Liver (tissue), 9 donors: Measurements from ENCODE around the gene NLRP6. TPM values are rescaled to one million over a fixed set of nuclear protein-coding genes. Genes with fewer than 3 reads are reported as not detected.

ENCODE experiments used
- DNase-seq: peaks from one replicate; pipeline ENCODE4 v3.0.0-alpha.2; 2017; ENCODE audit warnings: low spot score
- H3K27ac ChIP-seq, 2 donors: one replicate each; pipeline ENCODE4 v1.7.0; 2013; ENCODE audit warnings: inconsistent platforms in 2 of 2, low read length in 2 of 2, control low read depth in 1 of 2, low read depth in 1 of 2, mild to moderate bottlenecking in 1 of 2
- H3K27me3 ChIP-seq, 4 donors: one replicate each; pipeline versions ENCODE4 v1.6.1 to v1.7.0; 2013; ENCODE audit warnings: low read length in 3 of 4, inconsistent platforms in 1 of 4, mild to moderate bottlenecking in 1 of 4, moderate library complexity in 1 of 4; ENCODE audit not compliant: control insufficient read depth in 4 of 4, insufficient read depth in 4 of 4
- H3K36me3 ChIP-seq, 4 donors: one replicate each; pipeline versions ENCODE4 v1.6.1 to v1.7.0; 2013; ENCODE audit warnings: low read length in 3 of 4, mild to moderate bottlenecking in 3 of 4, low read depth in 1 of 4, moderate library complexity in 1 of 4; ENCODE audit not compliant: control insufficient read depth in 4 of 4, insufficient read depth in 3 of 4
- H3K4me1 ChIP-seq, 4 donors: one replicate each; pipeline versions ENCODE4 v1.6.1 to v1.7.0; 2013; ENCODE audit warnings: low read length in 3 of 4, mild to moderate bottlenecking in 3 of 4, moderate library complexity in 1 of 4; ENCODE audit not compliant: control insufficient read depth in 4 of 4, insufficient read depth in 4 of 4
- H3K4me3 ChIP-seq, 3 donors: one replicate each; pipeline versions ENCODE4 v1.6.1 to v1.7.0; 2013; ENCODE audit warnings: low read length in 3 of 3, control low read depth in 1 of 3, low read depth in 1 of 3, mild to moderate bottlenecking in 1 of 3
- H3K9ac ChIP-seq, 2 donors: one replicate each; pipeline ENCODE4 v1.7.0; 2013; ENCODE audit warnings: low read length in 2 of 2, mild to moderate bottlenecking in 2 of 2, moderate library complexity in 2 of 2, control low read depth in 1 of 2, low read depth in 1 of 2
- H3K9me3 ChIP-seq, 4 donors: one replicate each; pipeline versions ENCODE4 v1.6.1 to v1.7.0; 2013; ENCODE audit warnings: low read length in 3 of 4; ENCODE audit not compliant: control insufficient read depth in 4 of 4
- ATF3 ChIP-seq: IDR thresholded peaks from 2 replicates; pipeline ENCODE4 v1.6.1; 2016; ENCODE audit warnings: antibody characterized with exemption
- CTCF ChIP-seq: fragments of 150-350 bp; IDR thresholded peaks from 2 replicates; pipeline ENCODE4 v1.5.1; 2017; ENCODE audit warnings: improper control_type of control experiment, low read depth, low read length; ENCODE audit not compliant: missing input control
- EGR1 ChIP-seq, 2 donors: IDR thresholded peaks; 2 replicates each; pipeline ENCODE4 v1.6.1; 2016 to 2018; ENCODE audit warnings: antibody characterized with exemption in 2 of 2, low read depth in 2 of 2
- FOXA1 ChIP-seq: IDR thresholded peaks from 2 replicates; pipeline ENCODE4 v1.6.1; 2016; ENCODE audit warnings: antibody characterized with exemption
- FOXA2 ChIP-seq: IDR thresholded peaks from 2 replicates; pipeline ENCODE4 v1.6.1; 2016; ENCODE audit warnings: antibody characterized with exemption
- GABPA ChIP-seq, 2 donors: IDR thresholded peaks in 1 of 2; conservative IDR thresholded peaks in 1 of 2; 2 replicates each; pipeline ENCODE4 v1.6.1; 2016; ENCODE audit warnings: antibody characterized with exemption in 2 of 2, mild to moderate bottlenecking in 1 of 2, moderate library complexity in 1 of 2
- HNF4A ChIP-seq, 2 donors: conservative IDR thresholded peaks; 2 replicates each; pipeline ENCODE4 v1.6.1; 2016; ENCODE audit warnings: antibody characterized with exemption in 2 of 2, mild to moderate bottlenecking in 2 of 2
- HNF4G ChIP-seq: IDR thresholded peaks from 2 replicates; pipeline ENCODE4 v1.6.1; 2016; ENCODE audit warnings: antibody characterized with exemption
- JUND ChIP-seq, 2 donors: IDR thresholded peaks; 2 replicates each; pipeline ENCODE4 v1.6.1; 2016; ENCODE audit warnings: antibody characterized with exemption in 2 of 2
- MAX ChIP-seq: IDR thresholded peaks from 2 replicates; pipeline ENCODE4 v1.6.1; 2016; ENCODE audit warnings: antibody characterized with exemption
- NR2F2 ChIP-seq: IDR thresholded peaks from 2 replicates; pipeline ENCODE4 v1.6.1; 2016; ENCODE audit warnings: antibody characterized with exemption
- RAD21 ChIP-seq, 2 donors: IDR thresholded peaks; 2 replicates each; pipeline ENCODE4 v1.6.1; 2016; ENCODE audit warnings: antibody characterized with exemption in 2 of 2, mild to moderate bottlenecking in 2 of 2
- REST ChIP-seq: IDR thresholded peaks from 2 replicates; pipeline ENCODE4 v1.6.1; 2016; ENCODE audit warnings: antibody characterized with exemption, mild to moderate bottlenecking
- RXRA ChIP-seq, 2 donors: IDR thresholded peaks; 2 replicates each; pipeline ENCODE4 v1.6.1; 2017 to 2018; ENCODE audit warnings: antibody characterized with exemption in 2 of 2, mild to moderate bottlenecking in 1 of 2
- SP1 ChIP-seq: IDR thresholded peaks from 2 replicates; pipeline ENCODE4 v1.6.1; 2018; ENCODE audit warnings: antibody characterized with exemption, mild to moderate bottlenecking
- TAF1 ChIP-seq: conservative IDR thresholded peaks from 2 replicates; pipeline ENCODE4 v1.6.1; 2016; ENCODE audit warnings: antibody characterized with exemption, mild to moderate bottlenecking
- YY1 ChIP-seq: IDR thresholded peaks from 2 replicates; pipeline ENCODE4 v1.6.1; 2016; ENCODE audit warnings: antibody characterized with exemption, mild to moderate bottlenecking
- ZBTB33 ChIP-seq: IDR thresholded peaks from 2 replicates; pipeline ENCODE4 v1.6.1; 2016; ENCODE audit warnings: antibody characterized with exemption
- WGBS: extraction: QIAGEN DNeasy Blood & Tissue Kit; methylation state at CpG from one replicate; pipeline ENCODE4 v1.1.7; 2013; 5-methylcytosine and 5-hydroxymethylcytosine counted together
- polyA plus RNA-seq, 2 donors: library from polyadenylated mRNA; stranded (reverse) in 1 of 2; unstranded in 1 of 2; fragments of 200-250 nt in 1 of 2; fragments of >200 nt in 1 of 2; fragmentation: Nextera tagmentation in 1 of 2; extraction: Ambion mirVana in 1 of 2; gene quantifications; one replicate each; pipeline versions ENCODE4 v1.2.1 to v1.2.3, GENCODE V29; 2013 to 2015
- total RNA-seq, 2 donors: library from RNA; depleted of rRNA; stranded (reverse); fragments of >200 nt; gene quantifications; one replicate each; pipeline ENCODE4 v1.2.3, GENCODE V29; 2014
- donor health status: healthy.
- donor health status: healthy.
- donor health status: healthy.
- donor health status: healthy.
- donor health status: healthy.

The NLRP6 gene
- total and polyA plus RNA-seq, 4 donors: 0.05 to 5.7 (median 0.97) TPM

- Histone ChIP-seq H3K4me1 (peaks cover 0 to 14% (median 10%) of the 10 kb centered on the region in 4 donors), H3K27me3 (no peaks in the 10 kb centered on the region), H3K4me3 (no peak overlapping the region), H3K9me3 (no peaks in the 10 kb centered on the region), H3K9ac (no peak overlapping the region), H3K36me3 (no peaks in the 10 kb centered on the region), H3K27ac (no peak overlapping the region)
- WGBS: 88% methylated on average over 14 of the region's 14 CpGs
- DNase-seq: no peak
- TF ChIP-seq ATF3: no peak
- no peak for TF ChIP-seq RXRA (IDR thresholded peaks at IDR 0.05)
- TF ChIP-seq FOXA1: no peak
- TF ChIP-seq CTCF: no peak
- no peak for TF ChIP-seq YY1
These were observed 52.1 kb downstream of the NLRP6 start for GRCh38 chr11:330307-330693.

GRCh38 chr11:330694-331357 lies 52.6 kb downstream of the NLRP6 start:
- H3K36me3 ChIP-seq: no peaks in the 10 kb centered on the region
- H3K4me1 ChIP-seq: peaks cover 0 to 14% (median 10%) of the 10 kb centered on the region in 4 donors
- no peak for DNase-seq
- no peak overlapping the region for H3K4me3 ChIP-seq
- TF ChIP-seq FOXA2 (no peak), REST (no peak), RXRA (IDR thresholded peaks at IDR 0.05) (no peak), RAD21 (IDR thresholded peaks at IDR 0.05) (no peak), YY1 (no peak), EGR1 (IDR thresholded peaks at IDR 0.05; ENCODE audit: low read depth in 2 of 2) (no peak), TAF1 (no peak), MAX (no peak), JUND (IDR thresholded peaks at IDR 0.05) (no peak), ATF3 (no peak), ZBTB33 (no peak), HNF4A (conservative IDR thresholded peaks at IDR 0.05) (no peak), SP1 (no peak), GABPA (IDR thresholded peaks at IDR 0.05 in 1 of 2, conservative IDR thresholded peaks at IDR 0.05 in 1 of 2) (no peak), NR2F2 (no peak), HNF4G (no peak), CTCF (no peak), FOXA1 (no peak)
- H3K9ac ChIP-seq: no peak overlapping the region
- 86% methylated on average over 34 of the region's 34 CpGs for WGBS
- no peaks in the 10 kb centered on the region for H3K27me3 ChIP-seq
- H3K27ac ChIP-seq: no peak overlapping the region
- H3K9me3 ChIP-seq: no peaks in the 10 kb centered on the region
